ENCODE data around the gene TLCD4. TPM values are rescaled to one million over a fixed set of nuclear protein-coding genes. Genes with fewer than 3 reads are reported as not detected.
A peak's percentile ranks its signal among the peaks of the same experiment; 100 is the strongest.
"Not testable (repeated sequence)": the region's sequence is repeated elsewhere in the genome, so short reads cannot be mapped to it uniquely, and the experiment has no call there.

The TLCD4 gene
- total RNA-seq, 8 experiments from 2014 or later = 0.10 to 6.3 (median 2.3) TPM

- peak; percentile 43 to 99 (median 82) for ATAC-seq (replicated peaks in 6 of 8)
- no peak overlapping the region for H3K27ac ChIP-seq
- 49 to 97% (median 80%) methylated on average over 3 to 8 of the region's 8 CpGs for WGBS, 10 experiments
- in situ Hi-C loops (cut with MboI; ENCODE audit: low pct_unique_long_range_greater_than_20kb in 2 of 9, low sequenced_read_pairs in 9 of 9, unreplicated experiment in 9 of 9) = no loop called here
- H3K4me1 ChIP-seq (replicated peaks in 1 of 2) = peaks cover 0 to 11% of the 10 kb centered on the region in 2 donors
- H3K4me3 ChIP-seq = no peak overlapping the region
Measured at GRCh38 chr1:95084317-95085176, 32.6 kb upstream of the TLCD4 start.

- ATAC-seq (replicated peaks in 6 of 8) = no peak
- Histone ChIP-seq H3K4me1 (replicated peaks in 1 of 2) (peaks cover 0 to 11% of the 10 kb centered on the region in 2 donors), H3K27ac (no peak overlapping the region), H3K4me3 (no peak overlapping the region)
- 37 to 100% (median 56%) methylated on average over 1 to 2 of the region's 2 CpGs; no CpG with 5 or more reads in 1 of the 10 experiments for WGBS, 10 experiments
- in situ Hi-C loops (cut with MboI; ENCODE audit: low pct_unique_long_range_greater_than_20kb in 2 of 9, low sequenced_read_pairs in 9 of 9, unreplicated experiment in 9 of 9) = no loop called here
Measured at GRCh38 chr1:95085376-95085775, 31.8 kb upstream of the TLCD4 start.

GRCh38 chr1:95086949-95087533 lies 30.1 kb upstream of the TLCD4 start:
- 2 to 52% (median 32%) methylated on average over 3 to 5 of the region's 5 CpGs for WGBS, 10 experiments
- peak in 7 of 8 experiments; percentile 48 to 85 (median 81) for ATAC-seq (replicated peaks in 6 of 8)
- H3K27ac ChIP-seq = peak overlapping the region in 1 of 2 donors; percentile 36
- peaks cover 0 to 6% of the 10 kb centered on the region in 2 donors for H3K4me1 ChIP-seq (replicated peaks in 1 of 2)
- no peak overlapping the region for H3K4me3 ChIP-seq
- in situ Hi-C loops (cut with MboI; ENCODE audit: low pct_unique_long_range_greater_than_20kb in 2 of 9, low sequenced_read_pairs in 9 of 9, unreplicated experiment in 9 of 9) = no loop called here

- 33 to 100% (median 71%) methylated on average over 1 of the region's 1 CpG; no CpG with 5 or more reads in 1 of the 10 experiments for WGBS, 10 experiments
- H3K27ac ChIP-seq = no peak overlapping the region
- no peak for ATAC-seq (replicated peaks in 6 of 8)
- no peak overlapping the region for H3K4me3 ChIP-seq
- in situ Hi-C loops (cut with MboI; ENCODE audit: low pct_unique_long_range_greater_than_20kb in 2 of 9, low sequenced_read_pairs in 9 of 9, unreplicated experiment in 9 of 9) = no loop called here
- H3K4me1 ChIP-seq (replicated peaks in 1 of 2) = peaks cover 0 to 6% of the 10 kb centered on the region in 2 donors
Measured at GRCh38 chr1:95088303-95088702, 28.9 kb upstream of the TLCD4 start.

GRCh38 chr1:95089650-95090287 lies 27.4 kb upstream of the TLCD4 start:
- WGBS, 10 experiments = 58 to 100% (median 86%) methylated on average over 1 to 6 of the region's 6 CpGs; no CpG with 5 or more reads in 1 of the 10 experiments
- H3K4me1 ChIP-seq (replicated peaks in 1 of 2) = peaks cover 0 to 6% of the 10 kb centered on the region in 2 donors
- H3K4me3 ChIP-seq = no peak overlapping the region
- H3K27ac ChIP-seq = no peak overlapping the region
- ATAC-seq (replicated peaks in 6 of 8) = no peak
- in situ Hi-C loops (cut with MboI; ENCODE audit: low pct_unique_long_range_greater_than_20kb in 2 of 9, low sequenced_read_pairs in 9 of 9, unreplicated experiment in 9 of 9) = no loop called here

GRCh38 chr1:95091290-95091689 lies 25.9 kb upstream of the TLCD4 start:
- in situ Hi-C loops (cut with MboI; ENCODE audit: low pct_unique_long_range_greater_than_20kb in 2 of 9, low sequenced_read_pairs in 9 of 9, unreplicated experiment in 9 of 9); H3K4me1 ChIP-seq (replicated peaks in 1 of 2); H3K4me3 ChIP-seq; H3K27ac ChIP-seq; ATAC-seq (replicated peaks in 6 of 8): not testable (repeated sequence)
- WGBS, 10 experiments = 80 to 100% (median 96%) methylated on average over 2 to 9 of the region's 28 CpGs; no CpG with 5 or more reads in 7 of the 10 experiments

GRCh38 chr1:95092891-95093290 lies 24.3 kb upstream of the TLCD4 start:
- H3K4me3 ChIP-seq; H3K4me1 ChIP-seq (replicated peaks in 1 of 2); in situ Hi-C loops (cut with MboI; ENCODE audit: low pct_unique_long_range_greater_than_20kb in 2 of 9, low sequenced_read_pairs in 9 of 9, unreplicated experiment in 9 of 9); H3K27ac ChIP-seq; ATAC-seq (replicated peaks in 6 of 8): not testable (repeated sequence)

GRCh38 chr1:95093296-95093695 lies 23.9 kb upstream of the TLCD4 start:
- no peak for ATAC-seq (replicated peaks in 6 of 8)

GRCh38 chr1:95094923-95095322 lies 22.2 kb upstream of the TLCD4 start:
- 50 to 80% (median 75%) methylated on average over 1 to 2 of the region's 2 CpGs; no CpG with 5 or more reads in 3 of the 10 experiments for WGBS, 10 experiments
- ATAC-seq (replicated peaks in 6 of 8) = no peak
- in situ Hi-C loops (cut with MboI; ENCODE audit: low pct_unique_long_range_greater_than_20kb in 2 of 9, low sequenced_read_pairs in 9 of 9, unreplicated experiment in 9 of 9) = no loop called here
- no peak overlapping the region for H3K27ac ChIP-seq
- no peaks in the 10 kb centered on the region for H3K4me1 ChIP-seq (replicated peaks in 1 of 2)
- no peak overlapping the region for H3K4me3 ChIP-seq

More at GRCh38 chr1:95093296-95093695, 23.9 kb upstream of the TLCD4 start:
- H3K4me3 ChIP-seq = no peak overlapping the region
- 0 to 100% (median 58%) methylated on average over 1 of the region's 1 CpG; no CpG with 5 or more reads in 4 of the 10 experiments for WGBS, 10 experiments
- no peak overlapping the region for H3K27ac ChIP-seq
- no peaks in the 10 kb centered on the region for H3K4me1 ChIP-seq (replicated peaks in 1 of 2)
- in situ Hi-C loops (cut with MboI; ENCODE audit: low pct_unique_long_range_greater_than_20kb in 2 of 9, low sequenced_read_pairs in 9 of 9, unreplicated experiment in 9 of 9) = no loop called here

GRCh38 chr1:95095833-95096217 lies 21.3 kb upstream of the TLCD4 start:
- WGBS, 10 experiments = 0 to 100% (median 93%) methylated on average over 1 to 2 of the region's 2 CpGs; no CpG with 5 or more reads in 1 of the 10 experiments
- no peaks in the 10 kb centered on the region for H3K4me1 ChIP-seq (replicated peaks in 1 of 2)
- ATAC-seq (replicated peaks in 6 of 8) = no peak
- H3K4me3 ChIP-seq = no peak overlapping the region
- in situ Hi-C loops (cut with MboI; ENCODE audit: low pct_unique_long_range_greater_than_20kb in 2 of 9, low sequenced_read_pairs in 9 of 9, unreplicated experiment in 9 of 9) = no loop called here
- H3K27ac ChIP-seq = no peak overlapping the region

GRCh38 chr1:95096218-95096841 lies 20.8 kb upstream of the TLCD4 start:
- 28 to 93% (median 83%) methylated on average over 1 to 6 of the region's 6 CpGs; no CpG with 5 or more reads in 1 of the 10 experiments for WGBS, 10 experiments
- Histone ChIP-seq H3K4me3 (no peak overlapping the region), H3K27ac (no peak overlapping the region), H3K4me1 (replicated peaks in 1 of 2) (no peaks in the 10 kb centered on the region)
- ATAC-seq (replicated peaks in 6 of 8) = no peak
- in situ Hi-C loops (cut with MboI; ENCODE audit: low pct_unique_long_range_greater_than_20kb in 2 of 9, low sequenced_read_pairs in 9 of 9, unreplicated experiment in 9 of 9) = no loop called here

GRCh38 chr1:95097426-95097825 lies 19.7 kb upstream of the TLCD4 start:
- in situ Hi-C loops (cut with MboI; ENCODE audit: low pct_unique_long_range_greater_than_20kb in 2 of 9, low sequenced_read_pairs in 9 of 9, unreplicated experiment in 9 of 9) = no loop called here
- ATAC-seq (replicated peaks in 6 of 8) = no peak
- Histone ChIP-seq H3K4me1 (replicated peaks in 1 of 2) (no peaks in the 10 kb centered on the region), H3K27ac (no peak overlapping the region), H3K4me3 (no peak overlapping the region)
- 48 to 100% (median 83%) methylated on average over 2 to 4 of the region's 4 CpGs; no CpG with 5 or more reads in 2 of the 10 experiments for WGBS, 10 experiments

- WGBS, 10 experiments = 15 to 90% (median 78%) methylated on average over 3 to 4 of the region's 4 CpGs
- Histone ChIP-seq H3K4me1 (replicated peaks in 1 of 2) (no peaks in the 10 kb centered on the region), H3K4me3 (no peak overlapping the region), H3K27ac (no peak overlapping the region)
- in situ Hi-C loops (cut with MboI; ENCODE audit: low pct_unique_long_range_greater_than_20kb in 2 of 9, low sequenced_read_pairs in 9 of 9, unreplicated experiment in 9 of 9) = no loop called here
- no peak for ATAC-seq (replicated peaks in 6 of 8)
Measured at GRCh38 chr1:95098196-95098595, 19.0 kb upstream of the TLCD4 start.

Measured in motor neuron (in vitro differentiated cells).